ENCODE data around the gene KRT36. TPM values are rescaled to one million over a fixed set of nuclear protein-coding genes. Genes with fewer than 3 reads are reported as not detected.
A peak's percentile ranks its signal among the peaks of the same experiment; 100 is the strongest.

The KRT36 gene
- polyA plus RNA-seq, 1 donor, result 0.03 TPM

DNA sequence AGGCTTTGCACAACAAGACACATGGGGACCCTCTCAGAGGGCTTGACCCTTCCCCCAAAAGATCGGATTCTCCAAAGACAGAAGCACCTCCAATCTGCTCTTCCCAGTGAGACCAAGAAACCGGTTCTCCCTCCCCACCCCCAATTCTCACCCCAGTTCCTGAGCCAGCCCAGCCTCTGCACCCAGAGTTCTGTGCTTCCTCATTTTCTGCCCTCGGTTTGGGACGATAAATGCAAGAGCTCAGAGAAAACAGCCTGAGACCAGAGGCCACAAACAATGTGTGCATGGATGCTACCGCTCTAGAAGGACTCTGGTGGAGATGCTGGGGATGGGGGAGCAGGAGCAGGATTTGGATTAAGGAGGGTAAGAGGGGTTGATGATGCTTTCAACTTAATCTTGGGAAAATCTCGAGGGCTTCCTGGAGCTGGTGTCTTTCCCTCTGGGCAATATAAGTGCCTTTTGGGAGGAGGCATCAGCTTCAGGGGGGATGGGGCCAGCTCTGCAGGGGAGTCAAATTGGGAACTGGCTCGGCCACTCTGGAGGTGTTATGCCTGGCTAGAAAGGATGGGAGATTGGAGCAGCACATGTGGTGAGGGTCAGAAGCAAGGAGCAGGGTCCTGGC, 22.9 kb upstream of the KRT36 start:
- DNase-seq, result no peak
- no peak overlapping the region for H3K27ac ChIP-seq (ENCODE audit: low read length)
- H3K36me3 ChIP-seq (ENCODE audit: control insufficient read depth, insufficient read depth, low read length), result no peaks in the 10 kb centered on the region
- H3K9me3 ChIP-seq (ENCODE audit: control insufficient read depth, low read depth, low read length), result no peaks in the 10 kb centered on the region
- peaks cover 6% of the 10 kb centered on the region for H3K27me3 ChIP-seq (ENCODE audit: control insufficient read depth, insufficient read depth, low read length)
- H3K4me1 ChIP-seq (ENCODE audit: control insufficient read depth, insufficient read depth, low read length), result peaks cover 14% of the 10 kb centered on the region
- no peak overlapping the region for H3K4me3 ChIP-seq (ENCODE audit: low read length)
- no CpG with 5 or more reads among the region's 7 CpGs for WGBS (ENCODE audit: insufficient coverage, low lambda C conversion rate)

DNA sequence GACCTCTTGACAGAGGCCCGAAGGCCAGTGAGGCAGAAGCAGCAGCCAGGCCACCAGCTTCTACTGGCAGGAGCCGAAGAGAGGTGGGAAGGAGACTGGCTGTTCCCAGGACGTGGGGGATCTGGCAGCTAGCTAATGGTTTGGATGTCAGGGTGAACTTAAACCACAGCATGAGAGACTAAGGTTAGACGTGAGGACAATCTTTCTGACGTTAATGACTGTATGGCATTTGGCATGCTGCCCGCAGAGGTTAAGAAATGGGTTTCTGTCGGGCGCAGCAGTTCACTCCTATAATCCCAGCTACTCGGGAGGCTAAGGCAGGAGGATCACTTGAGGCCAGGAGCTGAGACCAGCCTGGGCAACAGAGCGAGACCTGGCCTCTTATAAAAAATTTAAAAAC, 22.0 kb upstream of the KRT36 start:
- no peak for DNase-seq
- peaks cover 14% of the 10 kb centered on the region for H3K4me1 ChIP-seq (ENCODE audit: control insufficient read depth, insufficient read depth, low read length)
- no peak overlapping the region for H3K27ac ChIP-seq (ENCODE audit: low read length)
- H3K27me3 ChIP-seq (ENCODE audit: control insufficient read depth, insufficient read depth, low read length), result peaks cover 9% of the 10 kb centered on the region
- H3K36me3 ChIP-seq (ENCODE audit: control insufficient read depth, insufficient read depth, low read length), result no peaks in the 10 kb centered on the region
- H3K9me3 ChIP-seq (ENCODE audit: control insufficient read depth, low read depth, low read length), result no peaks in the 10 kb centered on the region
- H3K4me3 ChIP-seq (ENCODE audit: low read length), result no peak overlapping the region
- WGBS (ENCODE audit: insufficient coverage, low lambda C conversion rate), result no CpG with 5 or more reads among the region's 10 CpGs

DNA sequence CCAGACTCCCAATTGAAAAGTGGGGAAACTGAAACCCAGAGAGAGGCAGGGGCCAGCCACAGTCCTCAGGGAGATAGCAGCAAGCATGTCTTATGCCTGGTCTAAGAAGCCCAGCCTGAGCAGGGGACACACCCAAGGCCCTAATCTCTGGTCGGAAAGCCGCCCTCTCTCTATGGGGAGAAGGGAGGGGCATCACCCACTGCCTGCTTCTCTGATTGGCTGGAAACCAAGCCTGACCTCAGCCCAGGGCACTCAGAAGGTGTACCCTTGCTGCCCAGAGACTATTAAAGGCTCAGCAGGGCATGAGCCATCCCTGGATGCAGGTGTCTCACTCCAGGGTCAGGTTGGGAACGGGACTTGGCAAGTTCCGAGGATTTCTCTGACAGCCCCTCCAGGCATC, 21.4 kb upstream of the KRT36 start:
- Histone ChIP-seq H3K36me3 (ENCODE audit: control insufficient read depth, insufficient read depth, low read length) (no peaks in the 10 kb centered on the region), H3K4me3 (ENCODE audit: low read length) (no peak overlapping the region), H3K27ac (ENCODE audit: low read length) (no peak overlapping the region), H3K9me3 (ENCODE audit: control insufficient read depth, low read depth, low read length) (no peaks in the 10 kb centered on the region), H3K4me1 (ENCODE audit: control insufficient read depth, insufficient read depth, low read length) (peaks cover 14% of the 10 kb centered on the region), H3K27me3 (ENCODE audit: control insufficient read depth, insufficient read depth, low read length) (peaks cover 9% of the 10 kb centered on the region)
- no CpG with 5 or more reads among the region's 4 CpGs for WGBS (ENCODE audit: insufficient coverage, low lambda C conversion rate)
- DNase-seq, result peak in 1 of 2 donors; percentile 71

DNA sequence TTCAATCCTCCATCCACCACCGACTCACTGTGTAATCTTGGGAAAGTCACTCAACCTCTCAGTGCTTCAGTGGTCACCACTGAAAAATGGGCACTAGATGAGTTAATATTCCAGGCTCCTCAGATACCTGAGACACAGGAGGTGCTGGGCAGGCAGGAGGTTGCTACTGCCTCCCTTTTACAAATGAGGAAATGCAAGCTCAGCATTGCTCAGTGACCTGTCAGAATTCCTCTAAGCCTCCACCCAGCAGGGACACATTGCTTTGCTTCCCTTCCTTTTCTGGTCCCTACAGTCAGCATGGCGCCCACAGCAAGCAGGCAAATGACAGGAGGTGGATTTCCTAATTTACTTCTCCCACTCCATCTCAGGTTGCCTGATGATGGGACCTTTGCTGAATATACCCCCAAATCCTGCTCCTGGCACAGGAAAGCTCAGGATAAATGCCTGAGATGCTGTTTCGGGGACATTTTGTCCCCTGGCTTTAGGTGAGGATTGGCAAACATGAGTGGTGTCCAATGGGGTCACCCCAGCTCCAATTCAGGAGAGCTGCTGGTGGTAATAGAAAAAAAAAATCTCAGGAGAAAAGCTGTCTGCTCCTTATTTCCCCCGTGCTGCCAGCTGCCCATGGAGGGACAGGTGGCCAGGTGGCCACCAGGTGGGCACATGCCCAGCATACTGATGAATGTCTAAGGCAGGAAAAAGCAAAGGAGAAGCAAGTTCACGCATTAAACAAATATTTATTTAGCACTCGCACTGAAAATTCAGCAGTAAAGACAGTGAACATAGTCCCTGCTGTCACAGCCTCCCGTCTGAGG, 20.7 kb upstream of the KRT36 start:
- peak in 1 of 2 donors; percentile 26 for DNase-seq
- Histone ChIP-seq H3K4me1 (ENCODE audit: control insufficient read depth, insufficient read depth, low read length) (peaks cover 14% of the 10 kb centered on the region), H3K27me3 (ENCODE audit: control insufficient read depth, insufficient read depth, low read length) (peaks cover 9% of the 10 kb centered on the region), H3K36me3 (ENCODE audit: control insufficient read depth, insufficient read depth, low read length) (no peaks in the 10 kb centered on the region), H3K27ac (ENCODE audit: low read length) (no peak overlapping the region), H3K4me3 (ENCODE audit: low read length) (no peak overlapping the region), H3K9me3 (ENCODE audit: control insufficient read depth, low read depth, low read length) (no peaks in the 10 kb centered on the region)
- WGBS (ENCODE audit: insufficient coverage, low lambda C conversion rate), result 80% methylated on average over 1 of the region's 7 CpGs

DNA sequence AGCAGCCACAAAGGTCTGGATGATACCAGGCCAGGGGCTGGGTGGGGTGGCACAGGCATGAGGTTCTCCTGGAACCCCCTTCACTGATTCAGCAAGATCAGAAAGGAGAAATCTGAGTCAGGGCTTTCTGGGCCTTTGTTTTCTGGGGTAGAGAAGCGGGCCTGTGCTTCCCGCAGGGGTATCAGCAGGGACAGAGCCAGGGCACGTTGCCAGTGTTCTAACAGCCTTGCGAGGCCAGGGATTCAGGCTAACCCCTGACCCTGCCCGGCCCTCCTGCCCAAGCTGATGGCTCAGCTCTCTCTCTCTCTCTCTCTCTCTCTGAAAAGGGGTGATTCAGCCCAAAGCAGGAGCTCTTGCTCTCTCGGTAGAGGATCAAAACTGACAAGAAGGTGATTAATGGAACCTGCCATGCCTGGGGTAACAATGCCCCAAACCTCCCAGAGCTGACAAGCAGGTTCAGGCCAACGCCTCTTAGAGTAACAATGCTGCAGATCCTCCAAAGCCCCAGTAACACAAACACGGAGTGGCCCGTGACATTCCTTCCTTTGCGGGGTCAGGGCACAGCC, 17.7 kb upstream of the KRT36 start:
- no CpG with 5 or more reads among the region's 10 CpGs for WGBS (ENCODE audit: insufficient coverage, low lambda C conversion rate)
- Histone ChIP-seq H3K36me3 (ENCODE audit: control insufficient read depth, insufficient read depth, low read length) (no peaks in the 10 kb centered on the region), H3K9me3 (ENCODE audit: control insufficient read depth, low read depth, low read length) (no peaks in the 10 kb centered on the region), H3K4me1 (ENCODE audit: control insufficient read depth, insufficient read depth, low read length) (peaks cover 14% of the 10 kb centered on the region), H3K27me3 (ENCODE audit: control insufficient read depth, insufficient read depth, low read length) (peaks cover 9% of the 10 kb centered on the region), H3K4me3 (ENCODE audit: low read length) (no peak overlapping the region), H3K27ac (ENCODE audit: low read length) (no peak overlapping the region)
- DNase-seq, result no peak

DNA sequence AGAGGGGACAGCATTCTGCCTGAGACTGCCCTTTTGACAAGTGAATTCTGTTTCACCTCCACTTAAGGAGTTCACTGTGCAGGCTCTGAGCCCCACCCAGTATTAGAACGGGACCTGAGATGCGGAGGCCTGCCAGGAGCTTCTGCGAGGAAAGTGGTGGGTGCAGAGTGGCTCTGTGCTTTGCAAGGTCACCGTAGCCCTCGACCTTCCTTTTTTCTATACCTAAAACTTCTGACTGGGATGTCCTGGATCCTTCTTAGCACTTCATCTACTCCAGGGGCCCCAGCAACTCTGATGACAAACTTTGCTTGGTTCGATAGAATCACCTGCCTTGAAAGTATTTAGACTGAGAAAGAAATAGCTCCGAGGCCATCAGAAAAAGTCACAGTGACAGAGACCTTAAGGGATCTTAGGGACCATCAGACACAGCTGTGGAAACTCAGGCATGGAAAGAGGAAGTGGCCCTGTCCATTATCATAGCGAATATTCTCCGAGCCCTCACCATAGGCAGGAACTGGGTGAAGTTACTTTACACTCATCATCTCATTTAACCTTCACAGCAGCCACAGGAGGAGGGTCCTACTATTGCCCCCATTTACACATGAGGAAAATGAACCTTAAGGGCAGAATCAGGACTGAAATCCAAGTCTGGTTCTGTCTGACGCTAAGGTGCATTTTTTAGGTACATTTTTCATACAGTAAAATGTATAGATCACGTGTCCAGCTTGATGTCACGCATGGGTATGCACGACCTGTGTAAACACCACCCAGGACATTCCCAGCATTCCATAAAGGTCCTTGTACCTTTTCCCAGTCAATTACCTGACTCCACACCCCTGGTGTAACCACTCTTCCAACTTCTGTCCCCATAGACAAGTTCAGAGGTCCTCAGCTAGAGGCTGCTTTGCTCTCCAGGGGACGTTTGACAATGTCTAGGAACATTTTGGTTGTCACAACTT, 16.4 kb upstream of the KRT36 start:
- WGBS (ENCODE audit: insufficient coverage, low lambda C conversion rate), result no CpG with 5 or more reads among the region's 14 CpGs
- H3K27ac ChIP-seq (ENCODE audit: low read length), result no peak overlapping the region
- no peaks in the 10 kb centered on the region for H3K36me3 ChIP-seq (ENCODE audit: control insufficient read depth, insufficient read depth, low read length)
- no peak for DNase-seq
- H3K4me1 ChIP-seq (ENCODE audit: control insufficient read depth, insufficient read depth, low read length), result peaks cover 7% of the 10 kb centered on the region
- H3K4me3 ChIP-seq (ENCODE audit: low read length), result no peak overlapping the region
- H3K27me3 ChIP-seq (ENCODE audit: control insufficient read depth, insufficient read depth, low read length), result peaks cover 10% of the 10 kb centered on the region
- H3K9me3 ChIP-seq (ENCODE audit: control insufficient read depth, low read depth, low read length), result no peaks in the 10 kb centered on the region

DNA sequence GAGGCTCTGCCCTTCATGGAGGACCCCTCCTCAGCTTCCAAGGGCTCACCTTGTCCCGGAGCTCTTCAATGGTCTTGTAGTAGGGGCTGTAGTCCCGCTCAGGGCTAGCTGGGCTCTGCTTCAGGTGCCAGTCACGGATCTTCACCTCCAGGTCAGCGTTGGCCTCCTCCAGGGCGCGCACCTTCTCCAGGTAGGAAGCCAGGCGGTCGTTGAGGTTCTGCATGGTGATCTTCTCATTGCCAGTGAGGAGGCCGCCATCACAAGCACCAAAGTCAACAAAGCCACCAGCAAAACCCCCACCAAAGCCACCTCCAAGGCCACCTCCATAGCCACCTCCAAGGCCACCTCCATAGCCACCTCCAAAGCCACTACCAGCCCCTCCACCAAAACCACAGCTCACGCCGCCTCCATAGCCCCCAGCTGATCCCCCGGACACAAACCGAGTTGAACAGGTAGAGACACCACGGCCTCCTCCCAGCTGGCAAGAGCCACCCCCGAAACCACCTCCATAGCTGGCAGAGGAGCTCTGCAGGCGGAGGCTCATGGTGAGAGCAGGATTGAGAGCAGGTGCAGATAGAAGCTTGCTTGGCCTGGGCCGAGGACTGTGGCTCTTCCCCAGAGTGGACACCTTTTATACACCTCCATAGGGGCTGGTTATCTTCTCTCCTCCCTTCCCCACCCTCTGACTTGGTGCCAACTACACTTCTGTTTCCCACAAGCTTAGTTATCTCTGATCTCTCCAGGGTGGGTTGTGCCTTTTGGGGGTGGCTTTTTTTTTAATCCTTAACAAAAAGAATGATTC, 15.5 kb upstream of the KRT36 start, which contains the start of gene KRT13:
Gene KRT13 (minus strand): TSS at position 606 of the 802 bp plus-strand sequence. CDS start 62 bp downstream, at position 544.
- WGBS (ENCODE audit: insufficient coverage, low lambda C conversion rate), result no CpG with 5 or more reads among the region's 17 CpGs
- no peak for DNase-seq
- Histone ChIP-seq H3K36me3 (ENCODE audit: control insufficient read depth, insufficient read depth, low read length) (no peaks in the 10 kb centered on the region), H3K4me1 (ENCODE audit: control insufficient read depth, insufficient read depth, low read length) (no peaks in the 10 kb centered on the region), H3K9me3 (ENCODE audit: control insufficient read depth, low read depth, low read length) (no peaks in the 10 kb centered on the region), H3K4me3 (ENCODE audit: low read length) (no peak within 1 kb of the TSS), H3K27me3 (ENCODE audit: control insufficient read depth, insufficient read depth, low read length) (peaks cover 11% of the 10 kb centered on the region), H3K27ac (ENCODE audit: low read length) (no peak within 1 kb of the TSS)

DNA sequence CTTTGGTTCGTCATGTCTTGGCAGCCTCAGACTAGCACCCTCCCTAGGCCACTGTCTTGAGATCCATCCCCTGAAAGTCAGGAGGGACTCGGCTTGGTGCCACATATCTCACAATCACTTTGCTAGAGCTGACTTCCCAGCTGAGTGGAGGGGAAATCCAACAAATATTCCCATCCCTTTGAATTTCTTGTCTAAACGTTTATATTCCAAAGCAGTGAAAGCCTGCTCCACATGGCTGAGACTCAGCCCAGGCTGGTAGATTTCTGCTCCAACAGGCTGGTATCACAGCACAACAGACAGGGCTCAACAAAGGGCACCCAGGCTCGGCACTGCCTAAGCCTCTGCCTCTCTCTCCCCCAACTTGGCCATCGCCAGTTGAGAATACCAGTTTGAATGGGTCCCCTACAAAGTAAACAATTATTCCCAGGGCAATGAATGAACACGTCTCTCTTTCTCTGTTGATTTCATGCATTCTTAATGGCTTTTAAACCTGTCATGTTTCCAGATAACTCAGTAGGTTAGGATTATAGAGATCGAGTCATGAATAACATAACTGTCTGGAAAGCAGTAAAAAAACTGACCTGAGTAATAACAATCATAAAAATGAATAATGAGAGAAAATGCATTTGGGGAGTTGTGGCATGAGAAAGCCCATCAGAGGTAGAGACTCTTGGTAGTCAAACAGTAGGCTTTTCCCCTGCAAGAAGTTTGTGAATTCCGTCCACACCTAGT, 14.7 kb upstream of the KRT36 start:
- 50% methylated on average over 1 of the region's 8 CpGs for WGBS (ENCODE audit: insufficient coverage, low lambda C conversion rate)
- no peaks in the 10 kb centered on the region for H3K36me3 ChIP-seq (ENCODE audit: control insufficient read depth, insufficient read depth, low read length)
- no peak for DNase-seq
- H3K4me3 ChIP-seq (ENCODE audit: low read length), result no peak overlapping the region
- no peaks in the 10 kb centered on the region for H3K4me1 ChIP-seq (ENCODE audit: control insufficient read depth, insufficient read depth, low read length)
- peaks cover 11% of the 10 kb centered on the region for H3K27me3 ChIP-seq (ENCODE audit: control insufficient read depth, insufficient read depth, low read length)
- H3K27ac ChIP-seq (ENCODE audit: low read length), result no peak overlapping the region
- no peaks in the 10 kb centered on the region for H3K9me3 ChIP-seq (ENCODE audit: control insufficient read depth, low read depth, low read length)

DNA sequence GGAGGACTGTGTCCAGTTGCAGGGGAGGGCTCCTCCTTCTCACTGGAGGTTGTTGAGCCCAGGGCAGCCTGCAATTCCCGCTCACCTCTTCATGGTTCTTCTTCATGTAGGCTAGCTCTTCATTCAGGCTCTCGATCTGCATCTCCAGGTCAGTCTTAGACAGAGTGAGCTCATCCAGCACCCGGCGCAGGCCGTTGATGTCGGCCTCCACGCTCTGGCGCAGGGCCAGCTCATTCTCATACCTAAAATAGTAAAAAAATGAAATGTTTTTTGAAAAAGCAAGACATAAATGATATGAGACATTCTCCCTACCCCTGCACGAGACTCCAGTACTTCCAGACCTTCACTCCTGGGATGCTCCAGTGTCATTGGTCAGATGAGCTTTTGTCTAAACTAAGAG, 13.5 kb upstream of the KRT36 start:
- H3K4me1 ChIP-seq (ENCODE audit: control insufficient read depth, insufficient read depth, low read length), result no peaks in the 10 kb centered on the region
- H3K9me3 ChIP-seq (ENCODE audit: control insufficient read depth, low read depth, low read length), result no peaks in the 10 kb centered on the region
- H3K27me3 ChIP-seq (ENCODE audit: control insufficient read depth, insufficient read depth, low read length), result peaks cover 11% of the 10 kb centered on the region
- no peak overlapping the region for H3K4me3 ChIP-seq (ENCODE audit: low read length)
- DNase-seq, result no peak
- WGBS (ENCODE audit: insufficient coverage, low lambda C conversion rate), result no CpG with 5 or more reads among the region's 9 CpGs
- no peak overlapping the region for H3K27ac ChIP-seq (ENCODE audit: low read length)
- no peaks in the 10 kb centered on the region for H3K36me3 ChIP-seq (ENCODE audit: control insufficient read depth, insufficient read depth, low read length)
